GM19328 (cell line): ENCODE results near the gene POLR1G.
"Not testable (repeated sequence)": the region's sequence is repeated elsewhere in the genome, so short reads cannot be mapped to it uniquely, and the experiment has no call there.

Experiments
- ATAC-seq: cut with Tn5 transposase; IDR thresholded peaks from one replicate; pipeline ENCODE4 v1.9.1; 2021; ENCODE audit warnings: mild to moderate bottlenecking, moderate library complexity; ENCODE audit not compliant: unreplicated experiment

Gene POLR1G

DNA sequence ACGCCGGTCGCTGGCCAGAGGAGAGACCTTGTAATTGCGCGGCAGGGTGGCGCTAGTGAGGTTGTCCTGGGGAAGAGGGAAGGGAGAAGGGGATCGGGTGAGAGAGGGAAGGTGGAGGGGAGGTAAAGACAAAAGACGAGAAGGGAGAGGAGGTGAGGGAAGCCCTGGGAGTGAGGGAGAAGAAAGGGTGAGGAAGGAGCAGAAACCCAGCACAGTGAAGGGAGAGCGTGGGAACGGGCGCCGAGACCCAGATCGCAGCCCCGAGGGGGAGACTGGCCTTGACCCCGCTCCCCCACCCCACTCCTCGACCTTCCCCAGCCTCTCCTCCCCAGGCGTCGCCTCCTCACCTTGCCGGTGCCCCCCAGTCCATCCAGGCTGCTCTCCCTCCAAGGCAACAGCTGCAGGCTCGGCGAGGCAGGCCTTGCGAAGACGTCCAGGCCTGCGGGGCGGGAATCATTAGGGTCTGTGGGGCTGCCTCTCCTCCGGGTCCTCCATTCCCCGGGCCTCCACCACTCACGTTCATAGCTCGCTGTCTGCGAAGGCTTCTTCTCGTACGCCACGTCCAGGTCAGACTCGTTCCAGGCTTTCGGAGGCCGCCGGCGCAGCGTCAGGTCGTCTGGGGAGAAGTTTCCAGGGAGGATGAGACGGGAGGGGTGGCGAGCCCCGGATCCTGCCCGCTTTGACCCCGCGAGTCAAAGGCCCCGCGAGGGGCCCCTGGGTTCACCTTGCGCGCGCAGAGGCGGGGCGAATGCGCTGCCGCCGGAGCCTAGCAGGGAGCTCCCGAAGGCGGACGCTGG, 10.4 kb upstream of the POLR1G start:
- no peak for ATAC-seq

- no peak for ATAC-seq
Observed at GRCh38 chr19:45400192-45400591, 6.3 kb upstream of the POLR1G start.

DNA sequence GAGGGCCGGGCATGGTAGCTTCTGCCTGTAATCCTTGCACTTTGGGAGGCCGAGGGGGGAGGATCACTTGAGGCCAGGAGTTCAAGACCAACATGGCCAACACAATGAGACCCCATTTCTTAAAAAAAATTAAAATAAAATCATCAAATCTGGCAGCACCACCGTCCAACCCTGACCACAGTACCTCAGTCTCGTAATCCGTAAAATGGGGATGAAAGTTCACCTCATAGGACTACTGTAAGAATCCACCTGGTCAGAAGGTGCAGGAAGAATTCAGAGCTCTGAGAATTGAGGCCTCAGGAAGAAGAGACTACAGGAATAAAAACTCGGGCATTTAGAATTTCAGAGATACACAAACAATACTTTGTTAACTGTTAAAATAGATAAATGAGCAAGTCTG, 4.6 kb upstream of the POLR1G start:
- ATAC-seq = no peak

DNA sequence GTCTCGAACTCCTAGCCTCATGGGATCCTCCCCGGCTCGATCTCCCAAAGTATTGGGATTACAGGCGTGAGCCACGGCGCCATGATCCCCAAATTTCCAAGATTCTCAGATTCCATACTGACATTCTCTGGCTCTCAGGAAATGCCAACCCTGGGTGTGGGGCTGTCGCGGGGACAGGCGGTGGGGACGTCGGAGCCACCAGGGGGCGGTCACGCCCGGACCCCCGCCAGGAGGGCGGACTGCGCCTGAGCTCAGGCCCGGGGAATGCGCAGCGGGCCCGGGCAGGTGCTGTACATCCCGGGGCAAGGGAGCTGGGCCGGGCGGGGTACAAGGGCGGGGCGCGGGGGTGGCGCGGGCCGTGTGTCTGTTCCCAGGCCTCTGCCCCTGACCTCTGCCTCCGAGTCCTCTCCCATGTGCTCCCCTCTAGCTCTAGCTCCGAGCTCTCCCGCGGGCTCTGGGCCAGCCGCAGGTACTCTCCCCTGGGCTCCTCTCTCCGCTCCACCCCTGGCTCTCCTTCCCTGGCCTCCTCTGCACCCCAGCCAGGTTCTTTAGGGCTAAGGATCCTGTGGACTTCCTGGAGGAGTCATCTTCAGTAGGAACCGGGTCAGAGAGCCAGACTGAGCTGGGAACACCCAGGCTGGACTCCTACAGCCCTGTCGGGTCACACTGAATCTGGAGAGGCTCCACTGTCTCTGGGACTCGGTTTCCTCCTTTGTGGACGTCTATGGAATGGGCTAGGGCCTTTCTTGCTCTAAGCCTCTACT, 4.0 kb upstream of the POLR1G start:
- ATAC-seq = no peak

DNA sequence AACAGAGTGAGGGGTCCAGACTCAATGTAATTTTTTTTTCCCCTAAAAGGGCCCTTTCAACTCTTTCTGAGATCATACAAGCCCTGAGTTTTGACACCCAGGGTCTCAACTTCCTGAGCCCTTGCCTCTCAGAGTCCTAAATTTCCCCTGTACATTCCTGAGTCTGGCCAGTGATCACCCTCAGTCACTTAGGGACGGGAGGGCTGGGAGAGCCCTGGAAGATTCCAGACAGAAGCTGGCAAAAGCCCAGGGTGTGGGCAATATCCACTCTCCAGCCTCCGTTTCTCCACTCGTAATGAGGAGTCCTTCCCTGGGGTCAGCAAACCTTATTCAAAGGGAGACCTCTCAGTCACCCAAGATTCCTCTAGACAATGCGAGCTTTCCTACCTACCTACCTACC, 3.2 kb upstream of the POLR1G start:
- no peak for ATAC-seq

- ATAC-seq = no peak
Observed at GRCh38 chr19:45403781-45404556, 2.5 kb upstream of the POLR1G start.

- no peak for ATAC-seq
Observed at GRCh38 chr19:45404557-45405434, 1.6 kb upstream of the POLR1G start, which contains the start of gene PPP1R13L. Gene PPP1R13L (minus strand): TSS chr19:45405069. CDS start chr19:45398318, 6,751 bp downstream.

DNA sequence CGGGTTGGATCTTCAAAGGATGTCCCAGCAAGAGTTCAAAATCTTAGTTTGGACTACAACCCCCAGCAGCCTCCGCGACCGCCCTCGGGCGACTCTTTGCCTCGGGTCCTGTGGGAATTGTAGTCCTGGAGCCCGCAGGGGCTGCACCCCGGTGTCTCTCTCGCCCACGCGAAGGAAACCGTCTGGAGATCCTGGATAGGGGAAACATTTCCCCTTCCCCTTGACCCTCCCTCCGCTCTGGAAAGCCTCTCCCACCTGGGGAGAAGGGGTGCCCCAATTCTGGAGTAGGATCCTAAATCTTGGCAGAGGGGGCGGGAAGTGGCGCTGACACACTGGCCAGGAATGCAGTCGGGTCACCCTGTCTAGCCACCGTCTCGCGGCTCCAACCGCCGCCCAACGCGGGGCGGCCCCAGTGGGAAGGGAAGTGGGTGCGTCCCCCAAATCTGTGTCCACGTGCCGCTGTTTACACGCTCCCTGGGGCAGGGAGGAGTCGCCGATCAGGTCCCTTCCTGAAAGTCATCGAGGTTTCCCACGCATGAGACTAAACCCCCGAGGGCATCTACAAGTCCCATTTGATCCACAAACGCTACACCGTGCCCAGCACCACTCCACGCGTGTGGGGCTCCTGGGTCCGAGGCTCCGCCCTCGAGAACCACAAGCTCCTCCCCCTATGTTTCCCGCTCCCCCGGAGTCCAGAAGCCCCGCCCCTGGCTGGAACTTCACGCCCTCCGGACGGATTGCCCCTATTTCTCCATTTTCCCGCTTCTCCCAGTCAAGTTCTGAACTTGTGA, 814 bp upstream of the POLR1G start:
- ATAC-seq = peak; percentile 40

- ATAC-seq = no peak
Observed at GRCh38 chr19:45407091-45407375, 589 bp downstream of the POLR1G start.

DNA sequence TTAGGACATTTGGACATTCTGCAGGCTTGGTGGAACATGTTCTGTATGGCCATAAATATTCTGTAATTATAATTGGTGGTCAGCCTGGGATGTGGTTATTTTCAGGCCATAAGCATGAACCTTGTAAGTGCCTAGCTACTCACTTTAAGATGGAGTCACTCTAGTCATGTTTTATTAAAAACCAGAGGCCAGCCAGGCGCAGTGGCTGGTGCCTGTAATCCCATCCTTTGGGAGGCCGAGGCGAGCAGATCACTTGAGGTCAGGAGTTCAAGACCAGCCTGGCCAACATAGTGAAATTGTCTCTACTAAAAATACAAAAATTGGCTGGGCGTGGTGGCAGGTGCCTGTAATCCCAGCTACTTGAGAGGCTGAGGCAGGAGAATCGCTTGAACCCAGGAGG, 1.1 kb downstream of the POLR1G start:
- not testable (repeated sequence) for ATAC-seq

DNA sequence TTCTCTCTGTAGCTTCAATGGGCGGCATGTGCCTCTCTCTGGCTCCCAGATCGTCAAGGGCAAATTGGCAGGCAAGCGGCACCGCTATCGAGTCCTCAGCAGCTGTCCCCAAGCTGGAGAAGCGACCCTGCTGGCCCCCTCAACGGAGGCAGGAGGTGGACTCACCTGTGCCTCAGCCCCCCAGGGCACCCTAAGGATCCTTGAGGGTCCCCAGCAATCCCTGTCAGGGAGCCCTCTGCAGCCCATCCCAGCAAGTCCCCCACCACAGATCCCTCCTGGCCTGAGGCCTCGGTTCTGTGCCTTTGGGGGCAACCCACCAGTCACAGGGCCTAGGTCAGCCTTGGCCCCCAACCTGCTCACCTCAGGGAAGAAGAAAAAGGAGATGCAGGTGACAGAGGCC, 1.7 kb downstream of the POLR1G start:
- ATAC-seq = no peak

- no peak for ATAC-seq
Observed at GRCh38 chr19:45408830-45409556, 2.5 kb downstream of the POLR1G start.

DNA sequence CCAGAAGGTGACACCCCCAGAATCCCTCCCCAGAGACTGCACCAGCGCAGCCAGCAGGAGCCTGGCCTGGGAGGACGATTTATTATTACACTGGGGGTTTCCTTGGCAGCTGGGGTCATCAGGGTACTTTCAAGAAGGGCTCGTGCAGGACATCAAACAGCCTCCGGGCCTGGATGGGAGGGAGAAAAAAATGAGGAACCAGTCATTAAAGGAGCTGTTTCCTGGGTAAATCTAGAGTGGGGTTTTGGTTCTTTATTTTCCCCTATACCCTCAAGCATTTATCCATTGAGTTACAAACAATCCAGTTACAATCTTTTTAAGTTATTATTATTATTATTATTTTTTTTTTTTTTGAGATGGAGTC, 3.1 kb downstream of the POLR1G start:
- no peak for ATAC-seq

DNA sequence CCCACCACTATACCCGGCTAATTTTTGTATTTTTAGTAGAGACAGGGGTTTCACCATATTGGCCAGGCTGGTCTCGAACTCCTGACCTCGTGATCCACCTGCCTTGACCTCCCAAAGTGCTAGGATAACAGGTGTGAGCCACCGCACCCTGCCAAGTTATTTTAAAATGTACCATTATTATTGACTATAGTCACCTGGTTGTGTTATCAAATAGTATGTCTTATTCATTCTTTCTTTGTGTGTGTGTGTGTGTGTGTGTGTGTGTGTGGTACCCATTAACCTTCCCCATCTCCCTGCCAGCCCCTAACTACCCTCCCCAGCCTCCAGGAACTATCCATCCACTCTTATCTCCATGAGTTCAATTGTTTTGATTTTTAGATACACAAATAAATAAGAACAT, 3.9 kb downstream of the POLR1G start:
- ATAC-seq = not testable (repeated sequence)

DNA sequence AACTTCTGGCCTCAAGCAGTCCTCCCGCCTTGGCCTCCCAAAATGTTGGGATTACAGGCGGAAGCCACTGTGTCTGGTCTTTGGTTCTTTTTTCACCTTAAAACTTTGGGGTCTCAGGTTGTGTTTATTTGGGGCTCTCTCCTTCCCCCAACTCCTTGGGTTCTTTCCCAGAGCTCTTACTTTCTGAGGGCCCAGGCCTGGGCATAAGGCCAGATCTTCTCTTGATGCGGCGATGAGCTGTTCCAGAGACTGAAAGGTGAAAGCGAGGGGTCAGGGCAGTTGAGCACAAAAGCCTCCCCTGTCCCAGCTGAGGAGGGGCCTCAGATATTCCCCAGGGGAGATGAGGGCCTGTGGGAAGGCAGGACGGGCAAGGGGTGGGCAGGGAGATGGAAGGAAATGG, 7.1 kb downstream of the POLR1G start:
- ATAC-seq = no peak

- no peak for ATAC-seq
Observed at GRCh38 chr19:45414468-45414867, 8.0 kb downstream of the POLR1G start.

DNA sequence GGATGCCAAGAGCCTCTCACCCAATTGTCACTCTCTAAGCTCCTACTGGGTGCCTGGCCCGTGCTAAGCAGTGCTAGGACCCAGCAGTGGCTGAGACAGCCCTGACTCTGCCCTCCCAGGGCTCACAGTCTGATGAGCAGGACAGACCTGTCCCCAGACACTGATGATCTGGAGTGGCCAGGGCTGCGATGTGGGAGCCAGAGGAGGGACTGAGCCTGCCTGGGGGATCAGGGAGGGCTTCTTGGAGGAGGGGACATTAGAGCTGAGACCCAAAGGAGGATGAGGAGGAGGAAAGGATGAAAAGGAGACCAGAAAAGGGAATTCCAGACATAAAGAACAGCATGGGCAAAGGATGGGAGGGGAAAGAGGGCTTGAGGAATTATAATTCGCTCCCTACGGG, 10.7 kb downstream of the POLR1G start:
- no peak for ATAC-seq

- no peak for ATAC-seq
Observed at GRCh38 chr19:45418802-45419201, 12.4 kb downstream of the POLR1G start.

GRCh38 chr19:45419396-45419795, 13.0 kb downstream of the POLR1G start:
- ATAC-seq = peak; percentile 59
